HEK293 (cell line): ENCODE data around the gene NINJ1.
A peak's percentile ranks its signal among the peaks of the same experiment; 100 is the strongest.

ENCODE experiments used
- CTCF ChIA-PET: fragments of 350-600 bp; formaldehyde crosslinking; extraction: SDS; loops from one replicate; lab custom pipeline; 2021; ENCODE audit warnings: antibody characterized with exemption; lab: Yijun Ruan, JAX
- POLR2A ChIA-PET: fragments of 300-600 bp; formaldehyde crosslinking; extraction: SDS; loops from one replicate; lab custom pipeline; 2020; ENCODE audit warnings: antibody characterized with exemption, inconsistent platforms; lab: Yijun Ruan, JAX
- H3K27ac ChIP-seq: fragments of 200-500 bp; sonication (Bioruptor generic); 2 replicates; pipeline ENCODE4 v1.5.1; 2014; ENCODE audit warnings: low read depth, low read length, control low read depth, inconsistent platforms; ENCODE audit errors: extremely low read depth
- H3K36me3 ChIP-seq, 2 experiments: fragments of 200-500 bp in 1 of 2; sonication (Bioruptor generic) in 1 of 2; 1 replicate in 1 of 2; 2 replicates in 1 of 2; pipeline ENCODE4 v1.5.1; 2014 to 2017; ENCODE audit warnings: inconsistent platforms in 2 of 2, low read length in 2 of 2; ENCODE audit not compliant: control insufficient read depth in 2 of 2, insufficient read depth in 1 of 2
- H3K4me1 ChIP-seq: fragments of 200-500 bp; sonication (Bioruptor generic); 2 replicates; pipeline ENCODE4 v1.5.1; 2014; ENCODE audit warnings: mild to moderate bottlenecking, low read length, inconsistent platforms; ENCODE audit not compliant: control insufficient read depth, insufficient read depth
- H3K4me3 ChIP-seq: 2 replicates; pipeline ENCODE4 v1.5.1; 2011; ENCODE audit warnings: low read depth, mild to moderate bottlenecking, control low read depth, low read length, moderate library complexity
- H3K9me3 ChIP-seq: fragments of 200-500 bp; sonication (Bioruptor generic); 2 replicates; pipeline ENCODE4 v1.5.1; 2014; ENCODE audit warnings: low read depth, low read length, inconsistent platforms; ENCODE audit not compliant: control insufficient read depth, insufficient read depth
- GLIS2 ChIP-seq: fragments of 450-650 bp; formaldehyde crosslinking; IDR thresholded peaks from 2 replicates; pipeline ENCODE4 v1.5.1; 2016; ENCODE audit warnings: missing biosample characterization, missing genetic modification characterization
- KLF1 ChIP-seq: fragments of 450-650 bp; formaldehyde crosslinking; IDR thresholded peaks from 2 replicates; pipeline ENCODE4 v1.5.1; 2016; ENCODE audit warnings: missing biosample characterization, missing genetic modification characterization
- KLF8 ChIP-seq: fragments of 450-650 bp; formaldehyde crosslinking; IDR thresholded peaks from 2 replicates; pipeline ENCODE4 v1.5.1; 2016; ENCODE audit warnings: missing biosample characterization, missing genetic modification characterization
- TCF7L2 ChIP-seq: IDR thresholded peaks from 2 replicates; pipeline ENCODE4 v1.6.1; 2011; ENCODE audit warnings: low read depth, mild to moderate bottlenecking, inconsistent platforms, low read length, moderate library complexity, borderline replicate concordance
- TRIM28 ChIP-seq: IDR thresholded peaks from 2 replicates; pipeline ENCODE4 v1.6.1; 2011; ENCODE audit warnings: low read length, control low read depth, borderline replicate concordance
- ZBTB1 ChIP-seq: fragments of 450-650 bp; formaldehyde crosslinking; IDR thresholded peaks from 2 replicates; pipeline ENCODE4 v1.5.1; 2016; ENCODE audit warnings: missing biosample characterization, missing genetic modification characterization
- ZBTB6 ChIP-seq: fragments of 450-650 bp; formaldehyde crosslinking; IDR thresholded peaks from 2 replicates; pipeline ENCODE4 v1.5.1; 2017; ENCODE audit warnings: missing biosample characterization, missing genetic modification characterization
- ZFHX2 ChIP-seq: fragments of 450-650 bp; formaldehyde crosslinking; conservative IDR thresholded peaks from 2 replicates; pipeline ENCODE4 v1.5.1; 2016; ENCODE audit warnings: missing biosample characterization, missing genetic modification characterization
- ZNF114 ChIP-seq: fragments of 450-650 bp; formaldehyde crosslinking; IDR thresholded peaks from 2 replicates; pipeline ENCODE4 v1.5.0; 2017; ENCODE audit warnings: missing biosample characterization, missing genetic modification characterization
- ZNF48 ChIP-seq: fragments of 450-650 bp; formaldehyde crosslinking; IDR thresholded peaks from 2 replicates; pipeline ENCODE4 v1.5.1; 2016; ENCODE audit warnings: missing biosample characterization, missing genetic modification characterization
- ZNF501 ChIP-seq: fragments of 450-650 bp; formaldehyde crosslinking; IDR thresholded peaks from 2 replicates; pipeline ENCODE4 v1.5.1; 2016; ENCODE audit warnings: missing biosample characterization, missing genetic modification characterization
- ZNF560 ChIP-seq: fragments of 450-650 bp; formaldehyde crosslinking; IDR thresholded peaks from 2 replicates; pipeline ENCODE4 v1.5.1; 2017; ENCODE audit warnings: missing biosample characterization, missing genetic modification characterization, borderline replicate concordance
- ZNF561 ChIP-seq: fragments of 450-650 bp; IDR thresholded peaks from 2 replicates; pipeline ENCODE4 v1.5.1; 2018; ENCODE audit warnings: missing biosample characterization, missing genetic modification characterization, borderline replicate concordance
- ZNF670 ChIP-seq: fragments of 450-650 bp; formaldehyde crosslinking; IDR thresholded peaks from 2 replicates; pipeline ENCODE4 v1.5.1; 2016; ENCODE audit warnings: missing biosample characterization, missing genetic modification characterization, low read depth
- ZSCAN16 ChIP-seq: fragments of 450-650 bp; formaldehyde crosslinking; IDR thresholded peaks from 2 replicates; pipeline ENCODE4 v1.5.1; 2016; ENCODE audit warnings: missing biosample characterization, missing genetic modification characterization
- ZSCAN23 ChIP-seq: fragments of 450-650 bp; formaldehyde crosslinking; IDR thresholded peaks from 2 replicates; pipeline ENCODE4 v1.5.1; 2016; ENCODE audit warnings: missing biosample characterization, missing genetic modification characterization
- ZSCAN30 ChIP-seq: fragments of 450-650 bp; IDR thresholded peaks from 2 replicates; pipeline ENCODE4 v1.5.1; 2018; ENCODE audit warnings: missing biosample characterization, mild to moderate bottlenecking, missing genetic modification characterization, moderate library complexity
- TF ChIP-seq, protein P1 (sequence below): fragments of 450-650 bp; formaldehyde crosslinking; IDR thresholded peaks from 2 replicates; pipeline ENCODE4 v1.5.1; 2017; ENCODE audit warnings: missing biosample characterization, missing genetic modification characterization
- TF ChIP-seq, protein P2 (sequence below): fragments of 450-650 bp; formaldehyde crosslinking; conservative IDR thresholded peaks from 2 replicates; pipeline ENCODE4 v1.5.1; 2016; ENCODE audit warnings: low read depth, missing biosample characterization, missing genetic modification characterization
- TF ChIP-seq, protein P3 (sequence below): fragments of 450-650 bp; formaldehyde crosslinking; IDR thresholded peaks from 2 replicates; pipeline ENCODE4; 2016; ENCODE audit warnings: missing biosample characterization, missing genetic modification characterization

Gene NINJ1

DNA sequence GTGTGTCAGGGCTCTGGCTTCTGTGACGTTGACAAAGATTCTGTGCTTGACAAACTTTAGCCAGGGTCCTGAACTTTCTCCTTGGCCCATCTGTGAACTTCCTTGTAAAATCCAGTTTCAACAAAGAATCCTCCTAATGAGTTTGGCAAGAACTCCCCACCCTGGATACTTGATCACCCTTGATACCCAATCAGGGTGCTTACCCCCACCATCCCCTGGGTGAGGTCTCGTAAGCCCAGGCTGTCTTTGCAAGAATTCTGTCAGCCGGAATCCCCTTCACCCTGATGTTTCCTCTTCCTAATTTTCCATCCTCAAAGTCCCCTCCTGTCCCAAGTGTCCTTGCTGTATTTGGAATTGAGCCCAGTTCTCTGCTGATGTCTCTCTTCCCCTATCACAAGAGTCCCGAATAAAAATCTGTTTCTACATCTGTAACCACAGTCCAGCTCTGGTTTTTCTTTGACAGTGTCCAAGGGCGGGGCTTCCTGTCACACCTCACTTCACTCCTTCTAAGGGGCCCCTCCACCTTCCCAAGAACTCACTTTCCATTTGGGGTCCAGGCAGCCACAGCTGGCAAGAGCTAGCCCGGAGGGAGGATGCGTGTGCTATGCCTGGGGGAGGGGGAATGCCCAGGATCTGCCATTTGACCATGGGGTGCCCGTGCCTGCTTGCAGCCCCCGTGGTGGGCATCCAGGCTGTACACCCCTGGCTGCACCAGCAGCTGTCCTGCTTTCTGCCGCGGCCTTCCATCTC is 40.7 kb downstream of the NINJ1 start:
- Histone ChIP-seq H3K36me3 (no peaks in the 10 kb centered on the region), H3K27ac (no peak overlapping the region)
- TF ChIP-seq KLF1 (tag by site-specific recombination) (peak; percentile 27; the same call in 1 of the 2 replicates), ZNF48 (tag by site-specific recombination) (no peak), ZNF561 (no peak), ZSCAN30 (no peak), ZSCAN16 (tag by site-specific recombination) (no peak)
- TF ChIP-seq, protein P1, sequence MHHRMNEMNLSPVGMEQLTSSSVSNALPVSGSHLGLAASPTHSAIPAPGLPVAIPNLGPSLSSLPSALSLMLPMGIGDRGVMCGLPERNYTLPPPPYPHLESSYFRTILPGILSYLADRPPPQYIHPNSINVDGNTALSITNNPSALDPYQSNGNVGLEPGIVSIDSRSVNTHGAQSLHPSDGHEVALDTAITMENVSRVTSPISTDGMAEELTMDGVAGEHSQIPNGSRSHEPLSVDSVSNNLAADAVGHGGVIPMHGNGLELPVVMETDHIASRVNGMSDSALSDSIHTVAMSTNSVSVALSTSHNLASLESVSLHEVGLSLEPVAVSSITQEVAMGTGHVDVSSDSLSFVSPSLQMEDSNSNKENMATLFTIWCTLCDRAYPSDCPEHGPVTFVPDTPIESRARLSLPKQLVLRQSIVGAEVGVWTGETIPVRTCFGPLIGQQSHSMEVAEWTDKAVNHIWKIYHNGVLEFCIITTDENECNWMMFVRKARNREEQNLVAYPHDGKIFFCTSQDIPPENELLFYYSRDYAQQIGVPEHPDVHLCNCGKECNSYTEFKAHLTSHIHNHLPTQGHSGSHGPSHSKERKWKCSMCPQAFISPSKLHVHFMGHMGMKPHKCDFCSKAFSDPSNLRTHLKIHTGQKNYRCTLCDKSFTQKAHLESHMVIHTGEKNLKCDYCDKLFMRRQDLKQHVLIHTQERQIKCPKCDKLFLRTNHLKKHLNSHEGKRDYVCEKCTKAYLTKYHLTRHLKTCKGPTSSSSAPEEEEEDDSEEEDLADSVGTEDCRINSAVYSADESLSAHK (tag by site-specific recombination) = 0 out of 2 replicates have a peak, but pooled peaks have one; percentile 22
- TF ChIP-seq, all 188 proteins: peak for 2
- POLR2A ChIA-PET = no interaction called here
- no peaks in the 10 kb centered on the region; the same call in 1 of the 2 replicates for H3K4me1 ChIP-seq
- no peaks in the 10 kb centered on the region for H3K9me3 ChIP-seq
- H3K4me3 ChIP-seq = no peak overlapping the region
- CTCF ChIA-PET = no interaction called here

GRCh38 chr9:93092251-93092991 is 41.6 kb downstream of the NINJ1 start:
- Histone ChIP-seq H3K36me3 (no peaks in the 10 kb centered on the region), H3K27ac (no peak overlapping the region), H3K4me3 (no peak overlapping the region), H3K4me1 (no peaks in the 10 kb centered on the region; the same call in 1 of the 2 replicates), H3K9me3 (no peaks in the 10 kb centered on the region)
- ChIA-PET CTCF (interaction anchor here (0.7 kb wide), 1 partner anchor 17 kb away, joined by 3 read pairs; no protein-coding TSS in a partner anchor), POLR2A (no interaction called here)
- TF ChIP-seq KLF8 (tag by site-specific recombination) (no peak), ZBTB1 (tag by site-specific recombination) (no peak), ZNF560 (tag by site-specific recombination) (no peak), TCF7L2 (no peak), ZFHX2 (tag by site-specific recombination) (no peak), ZSCAN23 (tag by site-specific recombination) (no peak), TRIM28 (no peak), GLIS2 (no peak), ZNF670 (tag by site-specific recombination) (no peak), ZBTB6 (no peak), ZNF501 (tag by site-specific recombination) (no peak), ZNF114 (tag by site-specific recombination) (no peak)
- TF ChIP-seq, protein P2, sequence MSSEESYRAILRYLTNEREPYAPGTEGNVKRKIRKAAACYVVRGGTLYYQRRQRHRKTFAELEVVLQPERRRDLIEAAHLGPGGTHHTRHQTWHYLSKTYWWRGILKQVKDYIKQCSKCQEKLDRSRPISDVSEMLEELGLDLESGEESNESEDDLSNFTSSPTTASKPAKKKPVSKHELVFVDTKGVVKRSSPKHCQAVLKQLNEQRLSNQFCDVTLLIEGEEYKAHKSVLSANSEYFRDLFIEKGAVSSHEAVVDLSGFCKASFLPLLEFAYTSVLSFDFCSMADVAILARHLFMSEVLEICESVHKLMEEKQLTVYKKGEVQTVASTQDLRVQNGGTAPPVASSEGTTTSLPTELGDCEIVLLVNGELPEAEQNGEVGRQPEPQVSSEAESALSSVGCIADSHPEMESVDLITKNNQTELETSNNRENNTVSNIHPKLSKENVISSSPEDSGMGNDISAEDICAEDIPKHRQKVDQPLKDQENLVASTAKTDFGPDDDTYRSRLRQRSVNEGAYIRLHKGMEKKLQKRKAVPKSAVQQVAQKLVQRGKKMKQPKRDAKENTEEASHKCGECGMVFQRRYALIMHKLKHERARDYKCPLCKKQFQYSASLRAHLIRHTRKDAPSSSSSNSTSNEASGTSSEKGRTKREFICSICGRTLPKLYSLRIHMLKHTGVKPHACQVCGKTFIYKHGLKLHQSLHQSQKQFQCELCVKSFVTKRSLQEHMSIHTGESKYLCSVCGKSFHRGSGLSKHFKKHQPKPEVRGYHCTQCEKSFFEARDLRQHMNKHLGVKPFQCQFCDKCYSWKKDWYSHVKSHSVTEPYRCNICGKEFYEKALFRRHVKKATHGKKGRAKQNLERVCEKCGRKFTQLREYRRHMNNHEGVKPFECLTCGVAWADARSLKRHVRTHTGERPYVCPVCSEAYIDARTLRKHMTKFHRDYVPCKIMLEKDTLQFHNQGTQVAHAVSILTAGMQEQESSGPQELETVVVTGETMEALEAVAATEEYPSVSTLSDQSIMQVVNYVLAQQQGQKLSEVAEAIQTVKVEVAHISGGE (tag by site-specific recombination) = no peak
- TF ChIP-seq, protein P3, sequence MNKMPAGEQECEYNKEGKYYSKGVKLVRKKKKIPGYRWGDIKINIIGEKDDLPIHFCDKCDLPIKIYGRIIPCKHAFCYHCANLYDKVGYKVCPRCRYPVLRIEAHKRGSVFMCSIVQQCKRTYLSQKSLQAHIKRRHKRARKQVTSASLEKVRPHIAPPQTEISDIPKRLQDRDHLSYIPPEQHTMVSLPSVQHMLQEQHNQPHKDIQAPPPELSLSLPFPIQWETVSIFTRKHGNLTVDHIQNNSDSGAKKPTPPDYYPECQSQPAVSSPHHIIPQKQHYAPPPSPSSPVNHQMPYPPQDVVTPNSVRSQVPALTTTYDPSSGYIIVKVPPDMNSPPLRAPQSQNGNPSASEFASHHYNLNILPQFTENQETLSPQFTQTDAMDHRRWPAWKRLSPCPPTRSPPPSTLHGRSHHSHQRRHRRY = no peak
